Measurements from ENCODE around the gene MIA2. TPM values are rescaled to one million over a fixed set of nuclear protein-coding genes. Genes with fewer than 3 reads are reported as not detected.

MIA2 gene
- total and polyA plus RNA-seq, 2 donors (not counting 1 experiment from before 2014, with no cell fraction given): 11.5 to 27.1 TPM

GRCh38 chr14:39381366-39381765 lies 147.7 kb downstream of the MIA2 start:
- CTCF ChIA-PET: no interaction called here
- ATAC-seq (ENCODE audit: low read depth) (no peak), DNase-seq (no peak)
- Histone ChIP-seq H3K27me3 (replicated peaks in 1 of 4; ENCODE audit: control extremely low read depth in 1 of 4, control insufficient read depth in 3 of 4, insufficient read depth in 4 of 4, low read length in 3 of 4) (no peaks in the 10 kb centered on the region), H3K4me1 (ENCODE audit: control insufficient read depth in 2 of 2, insufficient read depth in 2 of 2, low read length in 2 of 2) (no peaks in the 10 kb centered on the region), H4K20me1 (ENCODE audit: control insufficient read depth, insufficient read depth, low read length, poor library complexity, severe bottlenecking) (no peaks in the 10 kb centered on the region), H3K9ac (ENCODE audit: low read length) (no peak overlapping the region), H3K9me3 (ENCODE audit: control extremely low read depth in 1 of 3, control insufficient read depth in 2 of 3, insufficient read depth in 1 of 3, low read length in 2 of 3) (no peaks in the 10 kb centered on the region), H3K4me3 (ENCODE audit: control extremely low read depth in 1 of 5, extremely low read depth in 1 of 5, insufficient read depth in 1 of 5, low read depth in 2 of 5, low read length in 4 of 5) (no peak overlapping the region), H2AFZ (ENCODE audit: insufficient read depth, low read depth, low read length, poor library complexity, severe bottlenecking) (no peak overlapping the region), H3K36me3 (replicated peaks in 1 of 2; ENCODE audit: control extremely low read depth in 1 of 2, control insufficient read depth in 1 of 2, extremely low read depth in 1 of 2, insufficient read depth in 2 of 2, low read length in 1 of 2) (no peaks in the 10 kb centered on the region), H3K4me2 (replicated peaks; ENCODE audit: low read depth, low read length, poor library complexity, severe bottlenecking) (no peak overlapping the region), H3K79me2 (ENCODE audit: control insufficient read depth, insufficient read depth, low read length) (no peaks in the 10 kb centered on the region), H3K27ac (ENCODE audit: low read length in 2 of 2) (no peak overlapping the region)
- WGBS (ENCODE audit: insufficient coverage): 100% methylated on average over 2 of the region's 4 CpGs
- Mint-ChIP-seq H3K27ac (no peak overlapping the region), H3K27me3 (no peaks in the 10 kb centered on the region), H3K4me3 (no peak overlapping the region), H3K9me3 (ENCODE audit: insufficient read depth) (no peaks in the 10 kb centered on the region), H3K4me1 (no peaks in the 10 kb centered on the region)
- POLR2A ChIA-PET: no interaction called here
- TF ChIP-seq EZH2 (IDR thresholded peaks at IDR 0.05; ENCODE audit: borderline replicate concordance, insufficient read depth, low read depth, low read length, poor library complexity, severe bottlenecking): no peak
- TF ChIP-seq, protein P1, sequence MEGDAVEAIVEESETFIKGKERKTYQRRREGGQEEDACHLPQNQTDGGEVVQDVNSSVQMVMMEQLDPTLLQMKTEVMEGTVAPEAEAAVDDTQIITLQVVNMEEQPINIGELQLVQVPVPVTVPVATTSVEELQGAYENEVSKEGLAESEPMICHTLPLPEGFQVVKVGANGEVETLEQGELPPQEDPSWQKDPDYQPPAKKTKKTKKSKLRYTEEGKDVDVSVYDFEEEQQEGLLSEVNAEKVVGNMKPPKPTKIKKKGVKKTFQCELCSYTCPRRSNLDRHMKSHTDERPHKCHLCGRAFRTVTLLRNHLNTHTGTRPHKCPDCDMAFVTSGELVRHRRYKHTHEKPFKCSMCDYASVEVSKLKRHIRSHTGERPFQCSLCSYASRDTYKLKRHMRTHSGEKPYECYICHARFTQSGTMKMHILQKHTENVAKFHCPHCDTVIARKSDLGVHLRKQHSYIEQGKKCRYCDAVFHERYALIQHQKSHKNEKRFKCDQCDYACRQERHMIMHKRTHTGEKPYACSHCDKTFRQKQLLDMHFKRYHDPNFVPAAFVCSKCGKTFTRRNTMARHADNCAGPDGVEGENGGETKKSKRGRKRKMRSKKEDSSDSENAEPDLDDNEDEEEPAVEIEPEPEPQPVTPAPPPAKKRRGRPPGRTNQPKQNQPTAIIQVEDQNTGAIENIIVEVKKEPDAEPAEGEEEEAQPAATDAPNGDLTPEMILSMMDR (IDR thresholded peaks at IDR 0.05): no peak
- intact Hi-C loops (cut with micrococcal nuclease): no loop called here

- POLR2A ChIA-PET: no interaction called here
- H4K20me1 ChIP-seq (ENCODE audit: control insufficient read depth, insufficient read depth, low read length, poor library complexity, severe bottlenecking): no peaks in the 10 kb centered on the region
- Mint-ChIP-seq H3K27me3 (no peaks in the 10 kb centered on the region), H3K27ac (no peak overlapping the region), H3K4me1 (no peaks in the 10 kb centered on the region), H3K9me3 (ENCODE audit: insufficient read depth) (no peaks in the 10 kb centered on the region), H3K4me3 (no peak overlapping the region)
- H3K4me1 ChIP-seq (ENCODE audit: control insufficient read depth in 2 of 2, insufficient read depth in 2 of 2, low read length in 2 of 2): no peaks in the 10 kb centered on the region
- H3K9ac ChIP-seq (ENCODE audit: low read length): no peak overlapping the region
- 98% methylated on average over 3 of the region's 3 CpGs for WGBS (ENCODE audit: insufficient coverage)
- H3K27me3 ChIP-seq (replicated peaks in 1 of 4; ENCODE audit: control extremely low read depth in 1 of 4, control insufficient read depth in 3 of 4, insufficient read depth in 4 of 4, low read length in 3 of 4): no peaks in the 10 kb centered on the region
- ATAC-seq (ENCODE audit: low read depth): no peak
- no peak overlapping the region for H3K4me3 ChIP-seq (ENCODE audit: control extremely low read depth in 1 of 5, extremely low read depth in 1 of 5, insufficient read depth in 1 of 5, low read depth in 2 of 5, low read length in 4 of 5)
- H3K9me3 ChIP-seq (ENCODE audit: control extremely low read depth in 1 of 3, control insufficient read depth in 2 of 3, insufficient read depth in 1 of 3, low read length in 2 of 3): no peaks in the 10 kb centered on the region
- H3K4me2 ChIP-seq (replicated peaks; ENCODE audit: low read depth, low read length, poor library complexity, severe bottlenecking): no peak overlapping the region
- no peak for DNase-seq
- no peak overlapping the region for H3K27ac ChIP-seq (ENCODE audit: low read length in 2 of 2)
- H2AFZ ChIP-seq (ENCODE audit: insufficient read depth, low read depth, low read length, poor library complexity, severe bottlenecking): no peak overlapping the region
- intact Hi-C loops (cut with micrococcal nuclease): no loop called here
- TF ChIP-seq, protein P1 (IDR thresholded peaks at IDR 0.05): no peak
- TF ChIP-seq EZH2 (IDR thresholded peaks at IDR 0.05; ENCODE audit: borderline replicate concordance, insufficient read depth, low read depth, low read length, poor library complexity, severe bottlenecking): no peak
- CTCF ChIA-PET: no interaction called here
- no peaks in the 10 kb centered on the region for H3K36me3 ChIP-seq (replicated peaks in 1 of 2; ENCODE audit: control extremely low read depth in 1 of 2, control insufficient read depth in 1 of 2, extremely low read depth in 1 of 2, insufficient read depth in 2 of 2, low read length in 1 of 2)
- H3K79me2 ChIP-seq (ENCODE audit: control insufficient read depth, insufficient read depth, low read length): no peaks in the 10 kb centered on the region
Observed at GRCh38 chr14:39382463-39382862, 148.7 kb downstream of the MIA2 start.
